GM12865 (cell line): ENCODE measurements around the gene FRMD4A.
A peak's percentile ranks its signal among the peaks of the same experiment; 100 is the strongest.

Experiments
- DNase-seq: peaks from one replicate; pipeline ENCODE4 v3.0.0; 2010; ENCODE audit warnings: low read depth
- H3K4me3 ChIP-seq: 2 replicates; pipeline ENCODE4 v1.5.1; 2011; ENCODE audit warnings: mild to moderate bottlenecking, low read depth, low read length, control low read depth
- TF ChIP-seq, protein P1 (sequence below): IDR thresholded peaks from 2 replicates; pipeline ENCODE4 v1.5.1; 2011; ENCODE audit warnings: low read length, control low read depth, low read depth, inconsistent platforms; ENCODE audit not compliant: insufficient read depth; ENCODE audit errors: missing control alignments

FRMD4A gene

DNA sequence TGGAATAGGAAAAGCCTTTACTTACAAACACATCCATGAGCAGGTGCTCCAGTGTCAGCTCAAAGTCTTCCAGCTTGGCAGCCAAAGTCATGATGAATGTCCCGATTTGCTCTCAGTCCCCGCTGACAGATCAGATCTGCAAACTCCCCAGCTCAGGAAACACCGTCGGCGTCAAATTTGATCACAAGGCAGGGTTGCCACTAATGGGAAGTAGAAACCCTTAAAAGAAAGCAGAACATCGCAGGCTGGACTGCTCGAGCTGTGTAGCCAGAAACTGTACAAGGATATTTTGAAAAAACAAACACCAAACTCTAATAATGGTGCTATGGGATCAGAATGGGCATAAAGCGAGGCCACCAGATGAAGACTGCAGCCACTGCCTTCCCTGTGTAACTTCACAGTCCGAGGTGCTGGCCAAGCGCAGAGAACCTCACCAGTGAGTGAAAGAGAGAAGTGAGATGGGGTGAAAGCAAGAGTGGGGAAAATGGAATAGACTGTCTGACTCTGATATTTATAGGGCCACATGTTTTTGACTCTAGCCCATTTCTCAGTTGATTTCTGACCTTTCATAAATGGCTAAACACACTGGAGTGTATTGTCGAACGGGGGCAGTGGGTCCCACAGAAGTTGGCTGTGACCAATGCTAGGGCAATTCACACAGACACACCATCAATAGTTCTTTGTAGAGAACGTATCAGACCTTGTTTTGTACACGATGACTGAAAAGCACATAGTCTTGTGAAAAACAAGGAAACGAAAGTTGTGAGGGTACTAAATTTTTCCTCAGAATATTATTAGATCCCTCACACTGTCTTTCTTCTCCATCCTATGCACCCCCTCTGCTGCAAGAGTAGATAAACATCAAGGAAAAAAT is 306.2 kb downstream of the FRMD4A start:
- peak; percentile 66 for DNase-seq
- TF ChIP-seq, protein P1, sequence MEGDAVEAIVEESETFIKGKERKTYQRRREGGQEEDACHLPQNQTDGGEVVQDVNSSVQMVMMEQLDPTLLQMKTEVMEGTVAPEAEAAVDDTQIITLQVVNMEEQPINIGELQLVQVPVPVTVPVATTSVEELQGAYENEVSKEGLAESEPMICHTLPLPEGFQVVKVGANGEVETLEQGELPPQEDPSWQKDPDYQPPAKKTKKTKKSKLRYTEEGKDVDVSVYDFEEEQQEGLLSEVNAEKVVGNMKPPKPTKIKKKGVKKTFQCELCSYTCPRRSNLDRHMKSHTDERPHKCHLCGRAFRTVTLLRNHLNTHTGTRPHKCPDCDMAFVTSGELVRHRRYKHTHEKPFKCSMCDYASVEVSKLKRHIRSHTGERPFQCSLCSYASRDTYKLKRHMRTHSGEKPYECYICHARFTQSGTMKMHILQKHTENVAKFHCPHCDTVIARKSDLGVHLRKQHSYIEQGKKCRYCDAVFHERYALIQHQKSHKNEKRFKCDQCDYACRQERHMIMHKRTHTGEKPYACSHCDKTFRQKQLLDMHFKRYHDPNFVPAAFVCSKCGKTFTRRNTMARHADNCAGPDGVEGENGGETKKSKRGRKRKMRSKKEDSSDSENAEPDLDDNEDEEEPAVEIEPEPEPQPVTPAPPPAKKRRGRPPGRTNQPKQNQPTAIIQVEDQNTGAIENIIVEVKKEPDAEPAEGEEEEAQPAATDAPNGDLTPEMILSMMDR, result no peak
- H3K4me3 ChIP-seq, result peak overlapping the region; percentile 50

DNA sequence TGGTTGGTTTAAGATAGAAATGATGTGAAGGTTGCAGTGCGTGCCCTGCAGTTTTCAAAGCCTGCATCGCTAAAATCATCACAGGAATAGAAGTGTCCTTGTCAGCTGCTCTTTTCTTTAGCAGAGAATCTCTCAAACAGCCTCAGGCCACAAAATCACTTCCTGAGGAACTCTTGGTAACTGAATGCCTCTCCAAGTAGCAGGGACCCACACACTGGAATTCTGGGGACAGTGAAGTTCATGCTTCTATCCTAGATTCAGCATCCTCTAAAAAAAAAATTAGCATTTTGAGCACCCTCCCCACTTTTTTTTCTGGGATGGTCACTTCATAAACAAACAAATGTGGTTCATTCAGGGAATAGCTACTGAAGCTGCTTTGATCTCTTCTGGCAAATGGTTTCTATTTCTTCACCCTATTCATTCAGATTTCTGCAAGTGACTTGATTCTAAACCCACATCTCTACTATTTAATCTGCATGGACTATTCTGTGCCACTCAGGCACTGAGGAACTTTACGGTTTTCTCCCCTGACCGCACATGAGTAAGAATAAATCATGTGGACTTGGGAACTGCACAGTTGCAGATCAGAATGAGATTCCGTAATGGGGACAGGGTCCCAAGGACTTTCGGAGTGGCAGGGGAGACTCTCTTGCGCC is 306.9 kb downstream of the FRMD4A start:
- DNase-seq, result peak; percentile 46
- TF ChIP-seq, protein P1, result no peak
- peak overlapping the region; percentile 50 for H3K4me3 ChIP-seq

DNA sequence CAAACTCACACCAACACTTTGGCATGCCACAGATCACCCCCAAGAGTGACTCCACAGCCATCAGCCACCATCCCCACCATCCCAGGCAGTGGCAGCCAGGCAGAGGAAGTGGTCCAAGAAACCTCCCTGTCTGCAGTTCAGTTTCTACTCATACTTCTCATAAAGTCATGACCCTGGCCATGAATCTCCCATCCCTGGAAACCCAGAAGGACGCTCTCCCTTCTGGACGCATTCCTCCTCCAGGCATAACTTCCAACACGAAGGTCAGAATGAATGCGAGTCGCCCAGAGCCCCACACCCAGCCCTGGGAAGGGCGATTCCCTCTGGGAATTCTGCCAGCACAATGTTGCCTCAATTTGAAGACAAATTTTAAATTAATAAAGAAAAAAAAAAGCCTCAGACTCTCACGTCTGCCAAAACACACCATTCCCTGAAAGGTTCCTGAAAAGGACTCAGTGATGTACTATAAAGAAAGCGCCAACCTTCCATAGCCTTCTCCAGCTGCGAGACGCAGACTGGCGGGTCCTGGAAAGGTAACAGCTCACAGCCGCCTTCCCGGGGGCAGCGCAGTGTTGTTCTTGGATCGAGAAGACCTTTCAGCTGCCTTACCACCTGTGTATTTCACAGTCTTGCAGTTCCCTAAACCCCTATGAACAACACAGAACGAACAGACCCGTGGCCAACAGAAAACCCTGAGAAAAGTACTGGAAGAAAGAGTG is 307.6 kb downstream of the FRMD4A start:
- no peak for DNase-seq
- peak overlapping the region; percentile 50 for H3K4me3 ChIP-seq
- TF ChIP-seq, protein P1, result no peak

DNA sequence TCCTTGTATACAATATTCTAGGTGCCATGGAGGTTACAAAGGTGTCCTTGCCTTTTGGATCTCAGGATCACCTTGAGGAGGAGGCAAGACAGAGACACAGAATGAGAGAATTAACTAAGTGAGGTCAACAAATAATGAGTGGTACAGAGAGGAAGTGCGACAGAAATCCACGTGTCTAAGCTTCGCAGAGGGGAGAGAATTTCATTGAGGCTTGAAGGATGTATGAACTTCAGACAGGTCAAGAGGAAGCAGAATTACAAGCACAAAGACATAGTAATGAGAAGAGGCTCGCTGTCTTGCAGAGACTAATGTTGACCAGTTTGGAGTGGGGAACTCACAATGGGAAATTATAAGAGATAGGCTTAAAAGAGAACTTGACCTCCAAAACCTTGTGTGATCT is 308.7 kb downstream of the FRMD4A start:
- peak overlapping the region; percentile 50 for H3K4me3 ChIP-seq
- DNase-seq, result peak; percentile 57
- TF ChIP-seq, protein P1, result no peak

DNA sequence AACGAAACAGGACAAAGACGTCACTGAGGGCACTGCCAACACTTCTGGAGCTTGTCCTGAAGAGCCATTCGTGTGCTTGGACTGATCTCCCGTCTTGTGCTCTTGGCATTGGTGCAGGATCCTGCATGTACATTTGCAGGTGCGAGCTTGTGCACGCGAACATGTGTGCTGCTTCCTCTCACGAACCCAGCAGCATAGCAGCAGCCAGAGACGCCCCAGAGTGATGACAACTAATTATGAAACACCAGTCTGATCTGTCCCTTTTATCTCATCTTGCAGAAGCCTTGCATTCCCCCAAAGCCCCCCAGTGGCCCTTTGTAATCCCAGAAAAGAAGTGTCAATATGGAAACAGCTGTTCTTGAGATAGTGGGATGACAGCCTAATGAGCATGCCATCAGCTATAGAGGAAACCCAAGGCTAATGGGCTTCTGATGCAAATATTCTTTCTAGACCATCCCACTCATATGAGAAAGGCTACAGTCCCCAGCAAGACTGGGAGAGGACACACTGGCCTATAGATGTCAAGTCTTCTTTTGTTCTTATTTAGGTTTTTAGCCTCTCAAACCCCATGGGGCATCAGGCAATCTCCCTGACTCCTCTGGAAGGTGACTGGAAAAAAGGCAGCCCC is 310.6 kb downstream of the FRMD4A start:
- H3K4me3 ChIP-seq, result peak overlapping the region; percentile 2; the same call in 1 of the 2 replicates
- TF ChIP-seq, protein P1, result no peak
- peak; percentile 83 for DNase-seq

DNA sequence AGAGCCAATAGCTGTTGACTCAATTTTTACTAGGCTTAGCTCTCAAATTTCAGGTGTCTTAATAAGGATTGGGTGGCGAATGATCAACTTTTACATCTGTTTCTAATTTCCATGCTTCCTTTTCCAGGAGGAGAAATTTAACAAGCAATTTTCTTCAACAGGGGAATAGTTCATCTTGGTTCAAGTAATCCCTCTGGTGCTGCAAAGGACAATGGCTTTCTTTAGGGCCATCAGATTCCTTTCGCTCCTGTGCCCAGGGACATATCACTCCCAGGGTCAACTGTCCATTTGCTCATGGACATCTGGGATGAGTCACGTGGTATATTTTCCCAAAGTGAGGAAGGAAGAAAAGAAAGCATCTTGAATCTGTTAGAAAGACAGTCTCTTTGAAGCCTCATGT is 313.3 kb downstream of the FRMD4A start:
- no peak overlapping the region for H3K4me3 ChIP-seq
- TF ChIP-seq, protein P1, result no peak
- no peak for DNase-seq
